A673 (cell line): Measurements from ENCODE around the gene SERINC5.

ENCODE experiments used
- CTCF ChIP-seq: fragments of 300-800, 200-600 bp; sonication (generic); conservative IDR thresholded peaks from 2 replicates; pipeline ENCODE4 v1.5.1; 2017; ENCODE audit warnings: low read depth, mild to moderate bottlenecking, antibody characterized with exemption, low read length, moderate library complexity, mixed read lengths
- EZH2 ChIP-seq: fragments of 200-600 bp; sonication (generic); IDR thresholded peaks from 2 replicates; pipeline ENCODE4 v1.6.1; 2017; ENCODE audit warnings: borderline replicate concordance, low read depth, mild to moderate bottlenecking, mixed read lengths, antibody characterized with exemption, low read length; ENCODE audit not compliant: poor library complexity, severe bottlenecking

- TF ChIP-seq CTCF = no peak
- TF ChIP-seq EZH2 = no peak
Observed at GRCh38 chr5:80291761-80292160, 35.9 kb upstream of the SERINC5 start.
